GM10266 (cell line): Measurements from ENCODE around the gene DEPDC1.
"Not testable (repeated sequence)": the region's sequence is repeated elsewhere in the genome, so short reads cannot be mapped to it uniquely, and the experiment has no call there.

ENCODE experiments used
- DNase-seq: peaks from one replicate; pipeline ENCODE4 v3.0.0; 2012; ENCODE audit errors: extremely low spot score
- CTCF ChIP-seq: IDR thresholded peaks from 2 replicates; pipeline ENCODE4 v1.5.1; 2012; ENCODE audit warnings: mild to moderate bottlenecking, low read depth; ENCODE audit not compliant: control insufficient read depth, insufficient read depth; ENCODE audit errors: missing control alignments

The DEPDC1 gene

GRCh38 chr1:68493193-68493592 lies 3.7 kb downstream of the DEPDC1 start:
- no peak for TF ChIP-seq CTCF
- no peak for DNase-seq

DNA sequence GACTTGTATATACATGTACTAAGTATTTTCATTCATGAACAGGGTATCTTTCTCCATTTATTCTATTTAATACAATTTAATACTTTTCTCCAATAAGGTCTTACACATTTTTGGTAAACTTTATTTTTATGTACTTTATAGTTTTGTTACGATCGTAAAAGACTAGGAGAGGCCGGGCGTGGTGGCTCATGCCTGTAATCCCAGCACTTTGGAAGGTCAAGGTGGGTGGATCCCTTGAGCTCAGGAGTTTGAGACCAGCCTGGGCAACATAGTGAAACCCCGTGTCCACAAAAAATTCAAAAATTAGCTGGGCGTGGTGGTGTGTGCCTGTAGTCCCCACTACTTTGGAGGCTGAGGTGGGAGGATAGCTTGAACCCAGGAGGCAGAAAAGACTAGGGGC lies 4.6 kb downstream of the DEPDC1 start:
- not testable (repeated sequence) for DNase-seq

DNA sequence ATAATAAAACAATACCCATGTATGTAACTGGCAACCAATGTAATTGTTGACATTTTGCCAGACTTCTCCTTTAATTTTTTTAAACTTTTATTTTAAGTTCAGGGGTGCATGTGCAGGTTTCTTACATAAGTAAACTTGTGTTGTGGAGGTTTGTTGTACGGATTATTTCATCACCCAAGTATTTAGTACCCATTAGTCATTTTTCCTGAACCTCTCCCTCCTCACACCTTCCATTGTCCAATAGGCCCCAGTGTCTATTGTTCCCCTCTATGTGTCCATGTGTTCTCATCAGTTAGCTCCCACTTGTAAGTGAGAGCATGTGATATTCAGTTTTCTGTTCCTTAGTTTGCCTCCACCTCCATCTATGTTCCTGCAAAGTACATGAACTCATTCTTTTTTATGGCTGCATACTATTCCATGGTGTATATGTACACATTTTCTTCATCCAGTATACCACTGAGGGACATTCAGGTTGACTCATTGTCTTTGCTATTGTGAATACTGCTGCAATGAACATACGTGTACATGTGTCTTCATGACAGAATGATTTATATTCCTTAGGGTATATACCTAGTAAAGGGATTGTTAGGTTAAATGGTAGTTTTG lies 6.7 kb downstream of the DEPDC1 start:
- DNase-seq: no peak
- TF ChIP-seq CTCF: no peak

- DNase-seq: no peak
- no peak for TF ChIP-seq CTCF
These were observed 11.4 kb downstream of the DEPDC1 start for GRCh38 chr1:68485431-68486022.

DNA sequence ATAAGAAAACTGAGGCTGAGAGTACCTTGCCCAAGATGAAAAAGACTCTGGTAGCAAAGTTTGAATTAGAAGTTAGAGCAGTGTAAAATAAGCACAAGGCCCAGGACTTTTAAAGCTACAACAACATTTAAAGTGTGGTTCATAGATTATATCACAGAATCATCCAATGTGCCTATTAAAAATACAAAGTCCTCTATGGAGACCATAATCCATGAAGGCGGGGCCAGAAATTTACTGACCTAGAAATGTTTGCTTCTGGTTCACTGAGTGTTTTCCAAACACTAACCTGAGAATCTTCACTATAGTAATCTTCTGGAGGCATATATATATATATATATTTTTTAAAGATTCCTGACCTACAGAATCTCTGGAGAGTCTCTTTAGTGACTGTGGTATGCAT lies 12.3 kb downstream of the DEPDC1 start:
- TF ChIP-seq CTCF: no peak
- no peak for DNase-seq

DNA sequence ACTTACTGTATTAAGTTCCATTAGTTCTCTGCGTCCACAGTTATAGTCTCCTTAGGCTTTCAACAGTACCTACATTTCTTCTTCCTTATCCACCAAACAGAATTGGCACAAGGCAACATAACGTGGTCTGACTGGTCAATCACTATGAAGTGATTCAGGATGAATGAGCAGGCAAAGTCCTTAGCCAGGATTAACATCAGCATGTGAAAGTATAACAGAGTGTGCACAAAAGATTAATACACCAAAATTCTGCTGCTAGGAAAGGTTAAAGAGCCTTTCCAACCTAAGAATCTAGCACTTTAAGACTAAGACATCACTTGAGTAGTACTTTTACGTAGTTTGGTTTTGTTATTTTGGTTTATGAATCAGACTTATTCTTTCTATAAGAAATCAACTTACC lies 15.8 kb downstream of the DEPDC1 start:
- no peak for DNase-seq
- TF ChIP-seq CTCF: no peak

DNA sequence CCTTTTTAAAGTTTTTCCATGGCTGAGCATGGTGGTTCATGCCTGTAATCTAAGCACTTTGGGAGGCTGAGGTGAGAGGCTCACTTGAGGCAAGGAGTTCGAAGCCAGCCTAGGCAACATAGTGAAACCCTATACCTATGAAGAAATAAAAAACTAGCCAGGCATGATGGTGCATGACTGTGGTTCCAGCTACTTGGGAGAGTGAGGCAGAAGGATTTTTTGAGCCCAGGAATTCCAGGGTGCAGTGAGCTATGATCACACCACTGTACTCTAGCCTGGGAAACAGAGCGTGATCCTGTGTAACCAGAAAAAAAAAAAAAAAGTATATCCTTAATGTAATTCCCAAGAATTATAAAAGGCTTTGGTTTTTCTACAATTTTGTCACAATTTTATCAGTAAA lies 17.4 kb downstream of the DEPDC1 start:
- DNase-seq: no peak
- TF ChIP-seq CTCF: no peak

GRCh38 chr1:68478662-68479061 lies 18.2 kb downstream of the DEPDC1 start:
- no peak for DNase-seq
- TF ChIP-seq CTCF: no peak

DNA sequence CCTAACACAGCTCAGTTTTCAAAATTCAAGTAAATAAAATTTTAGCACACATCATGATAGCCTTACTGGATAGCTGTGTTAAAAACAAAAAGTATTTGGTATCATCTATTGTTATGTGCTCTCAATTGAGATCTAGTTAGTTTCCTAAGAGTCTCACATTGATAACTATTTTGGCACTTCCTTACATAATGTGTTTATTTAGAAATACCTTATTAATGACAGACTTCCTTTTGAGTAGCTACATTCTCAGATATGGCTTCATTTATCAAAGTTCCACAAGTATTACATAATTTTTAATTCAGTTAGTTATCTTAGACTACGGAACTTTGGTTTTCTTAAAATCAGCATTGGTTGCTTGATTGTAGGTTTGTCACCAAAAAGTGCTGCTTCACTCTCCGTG lies 20.3 kb downstream of the DEPDC1 start:
- DNase-seq: not testable (repeated sequence)
